ENCODE data around the gene EMILIN1.

- TF ChIP-seq CTCF (IDR thresholded peaks at IDR 0.05; ENCODE audit: insufficient read depth, low read depth, low read length) (no peak), EZH2 (IDR thresholded peaks at IDR 0.05; ENCODE audit: insufficient read depth, low read length) (no peak)
These were observed 4.6 kb upstream of the EMILIN1 start for GRCh38 chr2:27073782-27074181.

Measured in astrocyte (in vitro differentiated cells and primary cell).